HG03575 (cell line): ENCODE data around the gene LSM5.
A peak's percentile ranks its signal among the peaks of the same experiment; 100 is the strongest.
"Not testable (repeated sequence)": the region's sequence is repeated elsewhere in the genome, so short reads cannot be mapped to it uniquely, and the experiment has no call there.

Experiments
- ATAC-seq: cut with Tn5 transposase; IDR thresholded peaks from one replicate; pipeline ENCODE4 v1.9.1; 2021; ENCODE audit not compliant: unreplicated experiment, insufficient number of reproducible peaks, low FRiP score; ENCODE audit errors: extremely low read depth

Gene LSM5

DNA sequence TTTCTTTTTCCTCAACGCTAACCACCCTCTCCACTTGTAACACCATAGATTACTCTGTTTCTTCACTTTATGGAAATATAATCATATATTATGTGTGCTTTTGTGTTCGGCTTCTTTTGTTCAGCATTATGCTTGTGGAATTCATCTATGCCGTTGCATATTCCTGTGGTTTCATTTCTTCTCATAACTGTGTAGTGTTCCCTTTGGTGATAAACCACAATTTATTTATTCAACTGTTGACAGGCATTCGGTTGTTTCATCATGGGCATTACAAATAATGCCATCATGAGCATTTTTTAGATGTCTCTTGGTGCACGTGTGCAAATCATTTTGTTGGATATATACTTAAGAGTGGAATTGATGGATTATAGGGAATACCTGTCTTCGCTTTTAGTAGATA lies 17.2 kb upstream of the LSM5 start:
- no peak for ATAC-seq

DNA sequence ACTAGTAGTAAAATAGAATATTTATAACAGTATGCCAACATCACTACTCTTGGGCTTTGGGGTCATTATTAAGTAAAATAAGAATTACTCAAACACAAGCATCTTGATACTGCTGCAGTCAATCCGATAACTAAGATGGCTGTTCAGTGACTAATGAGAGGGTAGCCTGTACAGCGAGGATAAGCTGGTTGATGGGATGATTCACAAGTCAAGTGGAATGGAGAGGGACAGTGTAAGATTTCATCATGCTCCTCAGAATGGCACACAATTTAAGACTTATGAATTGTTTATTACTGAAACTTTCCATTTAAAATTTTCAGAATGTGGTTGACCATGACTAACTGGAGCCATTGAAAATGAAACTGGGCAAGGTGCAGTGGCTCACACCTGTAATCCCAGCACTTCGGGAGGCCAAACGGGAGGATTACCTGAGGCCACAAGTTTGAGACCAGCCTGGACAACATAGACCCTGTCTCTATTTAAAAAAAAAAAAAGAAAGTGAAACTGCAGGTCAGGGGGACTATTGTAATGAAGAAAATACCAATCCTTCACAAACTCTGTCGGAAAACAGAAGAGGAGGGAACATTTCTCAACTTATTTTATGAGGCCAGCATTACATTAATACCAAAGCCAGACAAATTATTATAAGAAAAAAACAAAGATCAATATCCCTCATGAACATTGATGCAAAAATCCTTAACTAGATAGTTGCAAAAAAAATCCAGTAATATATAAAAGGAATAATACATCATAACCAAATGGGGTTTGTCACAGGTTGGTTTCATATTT lies 16.3 kb upstream of the LSM5 start:
- no peak for ATAC-seq

GRCh38 chr7:32502728-32503127 lies 12.5 kb upstream of the LSM5 start:
- ATAC-seq: no peak

DNA sequence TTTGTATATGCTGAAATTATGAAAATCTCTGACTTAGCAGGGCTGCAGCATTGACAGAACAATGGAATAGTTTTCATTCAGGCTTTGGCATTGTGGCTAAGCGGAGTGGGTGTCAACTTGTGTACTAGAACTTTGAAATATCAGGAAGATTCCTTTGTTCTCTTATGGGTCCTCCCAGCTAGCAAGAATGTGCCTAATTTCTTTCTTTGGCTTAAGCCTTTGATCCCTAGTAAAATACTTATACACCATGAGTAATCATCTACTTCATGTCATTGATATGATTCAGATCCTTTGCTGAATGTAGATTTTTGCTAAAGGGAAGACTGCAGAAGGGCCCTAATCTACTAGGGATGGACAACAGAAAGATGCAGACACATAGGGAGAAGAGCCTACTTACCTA lies 11.3 kb upstream of the LSM5 start:
- no peak for ATAC-seq

DNA sequence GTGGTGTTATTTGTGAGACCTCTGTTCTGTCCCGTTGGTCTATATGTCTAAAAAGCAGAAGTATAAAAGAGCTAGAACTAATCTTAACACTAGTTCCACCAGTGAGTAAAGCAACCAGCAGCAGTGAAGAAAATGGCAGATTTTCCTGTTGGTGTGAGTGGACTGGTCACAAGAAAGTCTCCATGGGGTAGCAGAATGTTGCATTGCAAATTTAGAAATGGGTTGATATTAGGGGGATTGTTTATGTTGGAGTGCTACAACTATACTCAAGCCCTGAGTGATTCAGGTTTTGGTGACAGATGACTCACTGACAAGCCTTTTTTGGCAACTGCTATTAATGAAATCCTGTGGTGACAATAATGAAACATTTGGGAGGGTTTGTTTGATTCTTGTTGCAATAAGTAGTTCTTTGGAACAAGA lies 10.8 kb upstream of the LSM5 start:
- peak; percentile 66 for ATAC-seq

- not testable (repeated sequence) for ATAC-seq
Measured at GRCh38 chr7:32500216-32500615, 10.0 kb upstream of the LSM5 start.

GRCh38 chr7:32499755-32500154 lies 9.6 kb upstream of the LSM5 start:
- not testable (repeated sequence) for ATAC-seq

- no peak for ATAC-seq
Measured at GRCh38 chr7:32496052-32496813, 6.1 kb upstream of the LSM5 start.

GRCh38 chr7:32495298-32496051 lies 5.3 kb upstream of the LSM5 start, which contains the start of gene AVL9:
Gene AVL9 (plus strand): TSS chr7:32495489. CDS start chr7:32495710, 221 bp downstream.
- peak; percentile 39 for ATAC-seq

- peak; percentile 11 for ATAC-seq
Measured at GRCh38 chr7:32494946-32495297, 4.7 kb upstream of the LSM5 start.

- ATAC-seq: peak; percentile 4
Measured at GRCh38 chr7:32489788-32490126, 423 bp downstream of the LSM5 start.

GRCh38 chr7:32481921-32482320 lies 8.3 kb downstream of the LSM5 start:
- ATAC-seq: no peak

- ATAC-seq: no peak
Measured at GRCh38 chr7:32481176-32481575, 9.0 kb downstream of the LSM5 start.

GRCh38 chr7:32479574-32480200 lies 10.5 kb downstream of the LSM5 start:
- ATAC-seq: no peak

DNA sequence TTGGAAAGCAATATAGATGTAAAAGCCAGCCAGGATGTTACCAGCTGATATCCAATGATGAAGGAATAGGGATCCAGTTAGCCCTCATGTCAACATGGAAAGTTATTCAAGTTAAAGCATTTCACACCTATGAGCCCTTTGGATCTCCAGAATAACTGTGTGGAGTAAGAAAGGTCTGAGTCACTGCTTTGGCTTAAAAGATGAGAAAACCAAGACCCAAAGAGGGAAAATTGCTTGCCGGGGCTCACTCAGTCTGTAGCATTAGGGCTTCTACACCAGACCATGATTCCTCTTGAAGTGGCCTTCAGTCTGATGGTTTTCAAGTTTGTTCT lies 12.6 kb downstream of the LSM5 start:
- no peak for ATAC-seq

GRCh38 chr7:32476816-32477648 lies 13.1 kb downstream of the LSM5 start:
- no peak for ATAC-seq

DNA sequence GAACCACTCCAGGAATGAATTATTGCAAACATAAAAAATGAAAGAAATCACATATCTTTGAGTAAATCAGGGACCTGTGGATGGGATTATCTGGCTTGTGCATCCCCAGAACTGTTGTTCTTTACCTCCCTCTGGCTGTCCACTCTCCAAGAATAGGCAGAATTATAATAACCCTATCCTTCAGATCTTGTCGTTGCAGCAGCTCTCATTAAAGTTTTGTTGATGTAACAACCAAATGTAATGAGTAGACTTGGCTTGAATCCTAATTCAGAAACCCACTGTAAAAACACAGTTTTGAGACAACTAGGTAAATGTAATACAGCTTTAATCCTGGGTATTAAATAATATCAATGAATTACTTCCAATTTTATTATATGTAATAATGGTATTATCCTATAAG lies 16.2 kb downstream of the LSM5 start:
- no peak for ATAC-seq

DNA sequence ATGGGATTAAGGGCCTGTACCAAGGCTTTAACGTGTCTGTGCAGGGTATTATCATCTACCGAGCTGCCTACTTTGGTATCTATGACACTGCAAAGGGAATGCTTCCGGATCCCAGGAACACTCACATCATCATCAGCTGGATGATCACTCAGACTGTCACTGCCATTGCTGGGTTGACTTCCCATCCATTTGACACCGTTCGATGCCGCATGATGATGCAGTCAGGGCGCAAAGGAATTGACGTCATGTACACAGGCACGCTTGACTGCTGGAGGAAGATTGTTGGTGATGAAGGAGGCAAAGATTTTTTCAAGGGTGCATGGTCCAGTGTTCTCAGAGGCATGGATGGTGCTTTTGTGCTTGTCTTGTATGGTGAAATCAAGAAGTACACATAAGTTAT lies 18.2 kb downstream of the LSM5 start:
- ATAC-seq: no peak

DNA sequence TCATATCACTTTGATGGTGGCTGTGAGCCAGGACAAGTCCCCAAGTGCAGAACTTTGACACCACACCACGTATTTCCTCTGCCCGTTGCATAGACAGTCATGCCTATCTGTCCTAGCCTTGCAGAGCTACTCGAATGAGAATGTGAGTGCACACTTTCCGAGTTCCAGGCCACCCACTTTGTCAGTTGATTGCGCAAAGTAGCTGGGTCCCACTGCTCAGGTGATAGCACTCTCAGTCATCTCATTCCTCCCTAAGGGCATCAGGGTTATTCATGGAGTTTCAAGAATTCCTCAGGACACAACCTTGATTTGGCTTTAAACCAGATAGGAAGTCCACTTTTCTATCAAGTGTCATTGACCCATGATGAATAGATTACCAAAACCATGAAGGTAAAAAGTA lies 19.3 kb downstream of the LSM5 start:
- ATAC-seq: no peak
